Measurements from ENCODE around the gene DHRSX. TPM values are rescaled to one million over a fixed set of nuclear protein-coding genes. Genes with fewer than 3 reads are reported as not detected.
"Not testable (repeated sequence)": the region's sequence is repeated elsewhere in the genome, so short reads cannot be mapped to it uniquely, and the experiment has no call there.

DHRSX gene
- polyA plus RNA-seq, 1 donor, result 11.3 TPM

DNA sequence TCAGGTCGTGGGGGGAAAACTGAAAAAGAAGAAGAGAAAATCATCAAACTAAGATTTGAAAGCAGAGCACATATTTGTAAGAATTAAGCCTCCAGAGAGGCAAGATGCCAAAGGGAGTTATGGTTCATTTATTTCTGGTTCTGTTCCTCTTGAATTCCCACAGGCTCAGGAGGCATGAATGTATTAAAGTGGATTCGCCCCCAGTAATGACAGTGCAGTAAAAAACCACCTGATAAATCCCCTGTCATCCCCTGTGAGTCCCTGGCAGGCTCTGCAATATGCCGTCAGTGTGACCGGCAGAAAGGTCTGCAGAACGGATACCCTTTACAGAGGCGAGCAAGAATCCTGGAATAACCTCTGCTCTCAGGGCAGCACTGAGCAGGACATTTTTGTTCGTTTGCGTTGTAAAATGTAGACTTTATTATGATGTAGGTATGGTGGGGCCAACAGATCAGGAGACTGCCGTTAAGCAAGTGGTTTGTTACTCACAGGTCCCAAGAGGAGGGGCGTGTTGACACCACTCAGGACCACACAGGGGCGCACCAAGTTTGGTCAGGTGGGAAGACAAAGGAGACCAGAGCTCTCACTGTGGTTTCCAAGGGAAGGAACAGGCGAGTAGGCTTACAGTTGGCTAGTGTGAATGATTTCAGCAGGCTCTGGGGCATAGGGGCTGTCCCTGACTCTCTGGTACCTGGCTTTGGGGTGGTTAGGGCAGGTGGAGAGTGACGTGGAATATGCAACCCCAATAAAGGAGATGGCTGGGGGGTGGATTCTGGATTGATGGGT is 75.3 kb downstream of the DHRSX start:
- DNase-seq (ENCODE audit: low read depth), result no peak

DNA sequence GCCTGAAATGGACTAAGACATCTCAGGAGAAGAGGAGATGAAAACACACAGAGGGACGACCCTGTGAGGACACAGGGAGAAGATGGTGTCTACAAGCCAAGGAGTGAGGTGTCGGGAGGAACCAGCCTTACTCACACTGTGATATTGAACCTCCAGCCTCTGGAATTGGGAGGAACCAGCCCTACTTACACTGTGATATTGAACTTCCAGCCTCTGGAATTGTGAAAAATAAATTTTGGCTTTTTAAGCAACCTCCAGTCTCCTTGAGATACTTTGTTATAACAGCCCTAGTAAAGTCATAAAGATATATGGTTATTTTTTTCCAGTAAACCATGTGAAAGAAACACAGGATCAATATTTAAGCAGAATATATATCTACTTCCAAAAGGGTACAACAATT is 76.5 kb downstream of the DHRSX start:
- no peak for DNase-seq (ENCODE audit: low read depth)

DNA sequence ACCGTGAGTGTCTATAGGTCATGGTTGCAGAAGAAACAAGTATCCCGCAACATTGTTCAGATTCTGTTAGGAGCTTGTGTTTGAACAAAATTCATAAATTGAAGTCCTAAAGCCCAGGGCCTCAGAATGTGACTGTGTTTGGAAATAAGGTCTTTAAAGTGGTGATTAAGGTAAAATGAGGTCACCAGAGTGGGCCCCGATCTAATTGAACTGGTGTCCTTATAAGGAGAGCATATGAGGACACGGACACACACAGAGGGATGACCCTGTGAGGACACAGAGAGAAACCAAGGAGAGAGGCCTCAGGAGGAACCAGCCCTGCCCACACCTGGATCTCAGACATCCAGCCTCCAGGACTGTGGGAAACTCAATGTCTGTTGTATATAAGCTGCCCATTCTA is 76.9 kb downstream of the DHRSX start:
- DNase-seq (ENCODE audit: low read depth), result no peak

DNA sequence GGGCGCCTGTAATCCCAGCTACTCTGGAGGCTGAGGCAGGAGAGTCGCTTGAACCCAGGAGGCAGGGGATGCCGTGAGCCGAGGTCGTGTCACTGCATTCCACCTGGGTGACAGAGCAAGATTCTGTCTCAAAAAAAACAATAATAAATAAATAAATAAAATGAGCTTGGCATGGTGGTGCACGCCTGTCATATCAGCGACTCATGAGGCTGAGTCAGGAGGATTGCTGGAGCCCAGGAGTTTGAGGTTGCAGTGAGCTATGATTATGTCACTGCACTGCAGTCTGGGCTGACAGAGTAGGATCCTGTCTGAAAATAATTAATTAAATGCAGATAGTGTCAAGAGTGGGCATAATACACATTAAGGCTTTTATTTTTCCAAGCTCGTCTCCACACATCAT is 77.5 kb downstream of the DHRSX start:
- DNase-seq (ENCODE audit: low read depth), result no peak

DNA sequence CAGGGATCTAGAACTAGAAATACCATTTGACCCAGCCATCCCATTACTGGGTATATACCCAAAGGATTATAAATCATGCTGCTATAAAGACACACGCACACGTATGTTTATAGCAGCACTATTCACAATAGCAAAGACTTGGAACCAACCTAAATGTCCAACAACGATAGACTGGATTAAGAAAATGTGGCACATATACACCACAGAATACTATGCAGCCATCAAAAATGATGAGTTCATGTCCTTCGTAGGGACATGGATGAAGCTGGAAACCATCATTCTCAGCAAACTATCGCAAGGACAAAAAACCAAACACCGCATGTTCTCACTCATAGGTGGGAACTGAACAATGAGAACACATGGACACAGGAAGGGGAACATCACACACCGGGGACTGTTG is 81.4 kb downstream of the DHRSX start:
- DNase-seq (ENCODE audit: low read depth), result not testable (repeated sequence)

DNA sequence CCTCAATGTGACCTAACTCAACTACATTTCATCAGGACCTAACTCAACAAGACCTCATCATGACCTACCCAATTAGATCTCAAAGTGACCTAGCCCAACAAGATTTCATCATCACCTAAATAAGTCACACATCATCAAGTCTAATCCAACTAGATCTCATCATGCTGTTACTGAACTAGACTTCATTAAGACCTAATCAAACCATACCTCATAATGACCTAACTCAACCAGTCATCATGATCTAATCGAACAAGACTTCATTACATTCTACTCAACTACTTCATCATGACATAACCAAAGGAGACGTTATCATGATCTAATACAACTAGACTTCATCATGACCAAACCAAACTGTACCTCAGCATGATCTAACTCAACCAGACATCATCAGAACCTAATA is 82.8 kb downstream of the DHRSX start:
- DNase-seq (ENCODE audit: low read depth), result no peak

DNA sequence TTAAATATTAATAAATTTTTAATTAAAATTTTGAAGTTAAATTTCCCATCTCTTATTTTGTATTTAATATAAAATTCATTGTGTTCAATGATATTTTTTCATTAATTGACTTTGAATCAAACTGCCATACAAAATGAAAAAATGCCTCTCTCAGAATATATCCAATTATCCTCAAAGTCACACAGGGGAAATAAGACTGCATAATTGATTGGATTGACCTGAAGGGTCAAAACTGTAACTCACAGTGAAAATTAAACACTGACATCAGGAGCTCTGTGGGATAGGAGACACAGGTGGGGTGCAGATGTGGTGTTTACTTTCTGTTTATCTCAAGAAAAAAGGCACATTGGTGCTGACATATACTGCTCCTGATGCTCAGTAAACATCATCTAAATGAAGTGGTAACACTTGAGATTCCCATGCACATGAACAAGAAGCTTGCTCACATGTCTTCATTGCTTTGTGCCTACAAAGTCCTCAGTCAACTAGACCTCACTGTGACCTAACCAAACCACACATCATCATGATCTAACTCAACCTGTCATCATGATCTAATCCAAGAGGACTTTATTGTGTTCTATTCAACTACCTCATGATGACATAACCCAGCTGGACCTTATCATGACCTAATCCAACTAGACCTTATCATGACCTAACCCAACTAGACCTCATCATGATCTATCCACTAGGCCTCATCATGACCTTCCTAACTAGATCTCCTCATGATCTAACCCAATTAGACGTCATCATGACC is 83.7 kb downstream of the DHRSX start:
- no peak for DNase-seq (ENCODE audit: low read depth)

DNA sequence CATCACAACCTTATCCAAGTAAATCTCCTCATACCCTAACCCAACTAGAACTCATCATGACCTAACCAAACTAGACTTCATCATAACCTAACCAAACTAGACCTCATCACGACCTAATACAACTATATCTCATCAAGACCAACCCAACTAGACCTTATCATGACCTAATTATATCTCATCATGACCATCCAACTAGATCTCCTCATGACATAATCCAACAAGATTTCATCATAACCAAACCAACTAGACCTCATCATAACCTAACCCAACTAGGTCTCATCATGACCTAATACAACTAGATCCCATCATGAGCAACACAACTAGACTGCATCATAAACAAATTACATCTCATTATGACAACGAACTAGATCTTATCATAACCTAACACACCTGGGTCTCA is 86.4 kb downstream of the DHRSX start:
- no peak for DNase-seq (ENCODE audit: low read depth)

DNA sequence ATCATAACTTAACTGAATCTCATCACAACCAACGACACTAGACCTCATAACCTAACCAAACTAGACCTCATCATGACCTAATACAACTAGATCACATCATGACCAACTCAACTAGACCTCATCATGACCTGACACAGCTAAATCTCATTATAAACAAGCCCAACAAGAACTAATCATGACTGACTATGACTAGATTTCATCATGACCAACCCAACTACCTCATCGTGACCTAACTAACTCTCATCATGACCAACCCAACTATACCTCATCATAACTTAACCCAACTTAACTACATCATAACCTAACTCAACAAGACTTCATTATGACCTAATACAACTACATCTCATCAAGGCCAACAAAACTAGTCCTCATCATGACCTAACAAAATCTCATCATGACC is 86.8 kb downstream of the DHRSX start:
- no peak for DNase-seq (ENCODE audit: low read depth)

DNA sequence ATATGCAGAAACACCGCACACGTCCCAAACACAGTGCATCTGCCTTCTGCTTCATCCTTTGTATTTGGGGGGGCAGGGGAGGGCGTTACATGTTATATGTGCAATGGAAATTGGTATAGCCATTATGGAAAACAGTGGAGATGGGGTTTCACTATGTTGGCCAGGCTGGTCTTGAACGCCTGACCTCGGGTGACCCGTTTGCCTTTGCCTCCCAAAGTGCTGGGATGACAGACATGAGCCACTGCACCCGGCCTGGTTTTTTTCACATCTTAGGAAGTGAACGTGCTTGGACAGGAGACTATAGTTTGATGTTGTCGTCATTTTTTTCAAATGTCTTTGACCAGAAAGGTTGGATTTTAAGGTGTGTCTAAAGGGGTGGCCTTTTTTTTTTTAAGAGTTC is 88.6 kb downstream of the DHRSX start:
- DNase-seq (ENCODE audit: low read depth), result no peak

DNA sequence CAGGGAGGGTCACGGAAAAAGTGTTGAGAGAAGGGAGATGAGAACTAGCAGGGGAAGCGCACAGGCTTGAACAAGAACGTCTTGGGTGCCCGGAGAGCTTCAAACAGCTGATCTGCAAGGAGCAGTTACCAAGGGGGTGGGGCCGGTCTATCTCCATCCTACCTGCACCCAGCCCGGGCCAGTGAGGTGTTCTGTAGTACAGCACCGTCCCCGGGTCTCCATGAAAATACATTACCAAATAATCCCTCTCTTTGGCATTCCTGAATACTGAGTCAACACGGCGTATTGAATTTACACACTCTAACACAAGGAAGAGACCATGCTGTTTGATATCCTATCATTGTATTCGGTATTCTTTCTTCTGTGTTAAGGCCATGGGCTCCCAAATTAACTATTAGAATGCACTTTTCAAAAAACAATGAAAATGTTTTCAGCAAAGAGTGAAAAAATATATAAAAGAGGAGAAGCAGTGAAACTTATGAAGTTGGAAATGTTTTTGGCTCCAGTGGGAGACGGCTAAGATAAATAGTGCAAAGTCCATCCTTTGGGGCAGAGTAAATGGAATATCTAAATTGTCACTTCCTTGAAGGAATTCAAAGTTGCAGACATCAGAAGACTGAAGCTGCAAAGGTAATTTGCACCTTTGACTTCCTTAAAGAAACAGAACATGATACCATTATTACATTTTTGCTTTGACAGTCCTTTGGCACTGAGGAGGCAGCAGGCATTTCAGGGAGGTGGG is 90.3 kb downstream of the DHRSX start:
- no peak for DNase-seq (ENCODE audit: low read depth)

DNA sequence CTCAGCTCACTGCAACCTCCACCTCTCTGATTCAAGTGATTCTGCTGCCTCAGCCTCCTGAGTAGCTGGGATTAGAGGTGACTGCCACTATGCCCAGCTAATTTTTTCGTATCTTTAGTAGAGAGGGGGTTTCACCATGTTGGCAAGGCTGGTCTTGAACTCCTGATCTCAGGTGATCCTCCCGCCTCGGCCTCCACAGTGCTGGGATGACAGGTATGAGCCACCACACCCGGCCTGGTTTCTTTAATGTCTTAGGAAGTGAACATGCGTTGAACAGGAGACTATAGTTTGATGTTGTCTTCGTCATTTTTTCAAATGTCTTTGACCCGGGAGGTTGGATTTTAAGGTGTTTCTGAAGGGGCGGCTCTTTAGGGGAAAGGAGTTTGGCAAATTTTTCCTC is 91.0 kb downstream of the DHRSX start:
- DNase-seq (ENCODE audit: low read depth), result no peak

DNA sequence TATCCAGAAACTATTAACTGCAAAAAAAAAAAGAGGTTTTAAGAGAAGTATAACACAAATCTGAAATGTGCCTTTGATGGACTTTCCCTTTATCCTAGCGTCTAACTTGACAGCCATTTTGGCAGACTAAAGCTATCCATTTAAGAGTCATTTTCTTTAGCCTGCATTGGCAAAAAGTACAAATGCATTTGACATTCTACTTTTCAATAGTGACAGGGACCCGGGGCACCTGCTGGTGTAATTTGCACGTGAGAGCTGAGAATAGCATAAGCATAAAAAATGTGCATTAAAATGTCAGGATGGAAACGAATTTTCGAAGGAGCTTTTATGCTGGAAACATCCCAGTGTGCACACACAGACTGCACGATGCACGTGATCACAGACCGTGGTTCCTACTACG is 91.9 kb downstream of the DHRSX start:
- no peak for DNase-seq (ENCODE audit: low read depth)

DNA sequence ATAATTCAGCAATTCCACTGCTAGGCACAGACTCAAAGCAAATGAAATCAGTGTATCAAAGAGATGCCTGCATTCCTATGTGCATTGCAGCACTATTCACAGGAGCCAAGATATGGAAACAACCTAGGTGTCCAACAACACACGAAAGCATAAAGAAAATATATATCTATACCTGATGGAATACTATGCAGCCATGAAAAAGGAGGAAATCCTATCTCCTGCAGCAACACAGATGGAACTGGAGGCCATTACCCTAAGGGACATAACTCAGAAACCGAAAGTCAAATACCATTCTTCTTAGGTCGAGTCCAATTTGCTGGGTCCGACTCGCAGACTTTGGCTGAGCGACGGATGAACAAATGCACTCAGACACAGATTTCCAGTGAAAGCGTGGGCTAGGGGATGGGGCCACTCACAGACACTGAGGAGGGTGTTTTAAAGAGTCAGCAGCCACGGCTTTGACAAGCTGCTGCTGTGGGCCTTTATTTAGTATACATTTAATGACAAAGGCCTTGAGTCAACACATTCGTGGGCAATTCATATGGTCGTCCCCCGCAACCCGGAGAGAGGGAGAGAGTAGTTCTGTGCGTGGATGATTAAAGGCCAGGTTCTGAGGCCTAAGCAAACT is 93.8 kb downstream of the DHRSX start:
- DNase-seq (ENCODE audit: low read depth), result no peak

DNA sequence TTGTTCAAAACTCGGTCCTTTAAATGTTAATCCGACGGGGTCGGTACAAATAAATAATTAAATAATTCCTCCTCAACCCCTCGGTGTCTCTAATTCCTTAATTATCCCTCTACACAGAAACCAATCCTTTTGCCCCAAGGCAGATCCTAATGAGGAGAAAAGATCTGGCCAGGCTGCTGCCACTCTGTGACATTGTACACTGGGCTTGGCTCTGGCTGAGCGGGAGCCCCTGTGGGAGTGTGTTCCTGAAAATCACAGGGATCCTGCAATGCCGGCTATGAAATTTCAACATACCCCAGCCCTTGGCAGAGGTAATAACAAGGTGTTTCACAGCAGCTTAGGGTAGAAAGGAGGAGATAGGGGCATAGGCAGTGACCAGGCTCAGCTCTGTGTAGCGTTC is 96.0 kb downstream of the DHRSX start:
- no peak for DNase-seq (ENCODE audit: low read depth)

DNA sequence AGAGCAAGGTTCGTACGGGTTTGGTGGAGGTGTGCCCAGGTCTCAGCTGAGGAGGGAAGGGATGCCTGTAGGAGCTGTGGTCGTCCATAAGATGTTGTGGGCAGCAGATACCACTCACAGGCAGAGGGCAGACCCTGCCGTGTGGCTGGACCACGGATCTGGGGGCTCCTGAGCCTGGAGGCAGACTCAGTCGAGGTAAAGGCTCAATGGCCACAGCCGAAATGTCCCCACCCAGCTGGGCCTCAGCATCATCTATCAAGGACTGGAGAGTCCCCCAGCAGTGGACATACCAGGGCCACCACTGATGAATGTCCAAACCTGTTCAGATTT is 98.5 kb downstream of the DHRSX start:
- DNase-seq (ENCODE audit: low read depth), result no peak

DNA sequence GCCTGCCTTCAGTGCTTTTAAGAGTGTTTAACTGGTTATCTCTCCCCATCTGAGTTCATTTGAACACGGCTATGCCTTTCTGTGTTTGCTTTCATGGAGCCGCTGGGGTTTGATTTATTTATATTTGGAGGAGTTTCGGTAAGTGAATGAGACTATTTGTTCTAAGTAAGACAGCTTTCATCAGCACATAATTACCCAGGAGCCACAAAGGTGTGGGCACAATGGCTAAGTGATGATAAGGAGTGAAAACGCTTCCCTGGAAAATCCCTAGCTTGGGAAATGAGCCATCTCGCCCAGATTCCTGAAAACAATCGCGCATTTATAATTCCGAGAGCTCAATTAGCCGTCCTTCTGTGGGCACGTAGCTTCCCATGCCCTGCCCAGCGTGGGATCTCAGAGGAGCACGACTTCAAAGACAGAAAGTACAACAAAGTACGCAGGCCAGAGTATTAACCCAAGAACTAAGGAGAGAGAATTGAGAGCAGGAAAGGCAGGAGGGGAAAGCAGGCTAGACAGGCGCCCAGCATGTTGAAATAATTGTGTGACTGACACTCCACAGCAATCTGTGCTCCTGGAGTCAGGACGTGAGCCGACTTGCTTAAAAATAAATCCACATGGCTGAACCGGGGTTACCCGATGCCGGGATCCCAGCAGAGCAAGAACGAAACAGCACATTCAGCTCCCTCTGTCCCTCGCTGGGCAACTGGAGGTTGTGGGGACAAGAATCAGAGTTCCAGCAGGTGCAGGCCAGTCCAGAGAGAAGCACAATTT is 99.0 kb downstream of the DHRSX start:
- DNase-seq (ENCODE audit: low read depth), result no peak

DNA sequence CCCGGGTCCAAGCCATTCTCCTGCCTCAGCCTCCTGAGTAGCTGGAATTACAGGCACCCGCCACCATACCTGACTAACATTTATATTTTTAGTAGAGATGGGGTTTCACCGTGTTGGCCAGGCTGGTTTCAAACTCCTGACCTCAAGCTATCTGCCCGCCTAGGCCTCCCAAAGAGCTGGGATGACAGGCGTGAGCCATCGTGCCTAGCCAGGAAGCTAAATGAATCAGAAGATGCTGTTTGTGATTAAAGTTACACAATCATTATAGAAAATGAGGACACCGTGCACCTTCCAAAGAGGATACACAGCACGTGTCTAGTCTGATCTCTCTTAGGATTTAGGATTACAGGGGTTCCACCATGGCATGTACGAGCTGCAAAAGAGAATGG is 99.6 kb downstream of the DHRSX start:
- no peak for DNase-seq (ENCODE audit: low read depth)

DNA sequence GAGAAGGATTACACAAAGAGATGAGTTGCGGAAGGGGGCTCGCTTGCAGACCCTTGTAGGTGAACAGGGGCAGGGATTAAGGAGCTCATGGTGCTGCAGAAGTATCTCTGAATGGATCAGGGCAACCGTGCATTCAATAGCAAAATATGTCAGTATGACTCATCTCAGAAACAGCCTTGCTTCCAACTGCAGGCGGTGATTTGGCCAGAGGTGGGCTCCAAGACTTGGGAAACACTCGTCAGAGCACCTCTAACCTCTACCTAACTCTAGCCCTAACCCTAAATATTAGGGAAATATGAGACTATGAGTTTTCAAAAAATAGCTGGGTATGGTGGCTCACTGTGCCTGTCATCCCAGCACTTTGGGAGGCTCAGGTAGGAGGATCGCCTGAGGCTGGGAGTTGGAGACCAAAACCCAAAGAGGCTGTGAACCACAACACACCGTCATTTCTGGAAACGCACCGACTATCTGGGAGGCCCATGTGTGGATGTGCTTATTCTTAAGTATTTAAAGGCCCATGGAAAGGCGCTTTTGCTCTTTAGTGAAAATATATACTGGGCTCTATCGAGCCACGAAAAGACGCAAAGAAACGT is 102.6 kb downstream of the DHRSX start:
- no peak for DNase-seq (ENCODE audit: low read depth)

DNA sequence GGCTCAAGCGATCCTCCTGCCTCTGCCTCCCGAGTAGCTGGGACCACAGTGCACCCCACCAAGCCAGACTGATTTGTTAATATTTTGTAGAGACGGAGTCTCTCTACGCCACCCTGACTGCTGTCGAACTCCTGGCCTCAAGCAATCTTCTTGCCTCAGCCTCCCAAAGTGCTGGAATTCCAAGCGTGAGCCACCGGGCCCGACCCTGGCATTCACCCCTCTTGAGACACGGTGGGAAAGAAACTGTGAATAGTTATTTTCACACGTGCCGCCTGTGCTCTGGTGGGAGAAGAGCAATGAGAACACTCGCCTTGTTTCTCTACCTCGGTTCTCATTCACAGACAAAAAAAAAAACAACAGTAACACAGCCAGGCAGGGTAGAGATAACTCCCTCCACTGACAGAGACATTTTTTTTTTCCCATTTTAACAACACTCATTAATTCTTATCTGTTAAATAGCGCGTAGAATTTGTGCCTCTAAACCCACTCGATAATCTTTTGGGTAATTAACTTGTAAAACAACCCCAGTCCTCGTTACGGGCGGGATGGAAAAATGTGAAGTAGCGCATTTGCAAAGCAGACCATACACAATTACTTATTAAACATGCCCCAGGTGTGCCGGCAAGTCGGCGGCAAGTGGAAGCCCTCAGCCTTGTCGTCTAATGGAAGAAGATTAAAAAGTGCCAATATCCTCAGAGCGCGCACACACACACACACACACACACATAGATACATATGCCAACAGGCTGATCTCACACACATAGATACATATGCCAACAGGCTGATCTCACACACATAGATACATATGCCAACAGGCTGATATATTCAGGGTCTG is 103.3 kb downstream of the DHRSX start:
- no peak for DNase-seq (ENCODE audit: low read depth)

Data from forelimb muscle (tissue), 1 donor.